Tibial nerve (tissue), 4 donors: ENCODE data around the gene GPR183. TPM values are rescaled to one million over a fixed set of nuclear protein-coding genes. Genes with fewer than 3 reads are reported as not detected.

Experiments
- DNase-seq, 2 donors: peaks; one replicate each; pipeline ENCODE4 v3.0.0-alpha.2; 2019; ENCODE audit warnings: low spot score in 2 of 2
- H3K27ac ChIP-seq, 4 donors: fragments of 200-600 bp; sonication (generic) in 3 of 4; one replicate each; pipeline ENCODE4 v1.5.1; 2017 to 2019; ENCODE audit warnings: mild to moderate bottlenecking in 1 of 4
- H3K27me3 ChIP-seq, 2 donors: fragments of 200-600 bp; sonication (generic) in 1 of 2; one replicate each; pipeline versions ENCODE4 v1.5.1 to v1.6.0; 2017 to 2019
- H3K36me3 ChIP-seq, 3 donors: fragments of 200-600 bp; sonication (generic); one replicate each; pipeline ENCODE4 v1.5.1; 2018 to 2019
- H3K4me1 ChIP-seq, 4 donors: fragments of 200-600 bp; sonication (generic) in 3 of 4; one replicate each; pipeline ENCODE4 v1.5.1; 2017 to 2019
- H3K4me3 ChIP-seq, 4 donors: fragments of 200-600 bp; sonication (generic) in 3 of 4; one replicate each; pipeline ENCODE4 v1.5.1; 2017 to 2019; ENCODE audit warnings: mild to moderate bottlenecking in 1 of 4, moderate library complexity in 1 of 4
- H3K9me3 ChIP-seq, 4 donors: fragments of 200-600 bp; sonication (generic) in 3 of 4; one replicate each; pipeline ENCODE4 v1.5.1; 2017 to 2019
- CTCF ChIP-seq, 5 experiments: fragments of 200-600 bp in 3 of 5; fragments of 450-650 bp in 2 of 5; sonication (generic) in 3 of 5; IDR thresholded peaks; one replicate each; pipeline ENCODE4 v1.5.1; 2016 to 2019; ENCODE audit warnings: antibody characterized with exemption in 5 of 5, mild to moderate bottlenecking in 3 of 5, moderate library complexity in 2 of 5
- EP300 ChIP-seq, 2 donors: sonication (generic); formaldehyde crosslinking; IDR thresholded peaks; one replicate each; pipeline ENCODE4 v1.6.1; 2017; ENCODE audit warnings: antibody characterized with exemption in 2 of 2, mild to moderate bottlenecking in 1 of 2
- POLR2A ChIP-seq, 2 donors: fragments of 450-650 bp; IDR thresholded peaks; one replicate each; pipeline ENCODE4 v1.6.1; 2017; ENCODE audit warnings: antibody characterized with exemption in 2 of 2, mild to moderate bottlenecking in 2 of 2, moderate library complexity in 2 of 2
- WGBS, 2 donors: methylation state at CpG; one replicate each; pipeline ENCODE4 v1.1.5; 2018; 5-methylcytosine and 5-hydroxymethylcytosine counted together
- total RNA-seq, 4 donors: library from RNA; depleted of rRNA; stranded (reverse); fragments of >200 nt; gene quantifications; one replicate each; pipeline ENCODE4 v1.1.0, GENCODE V29; 2016

The GPR183 gene
- total RNA-seq, 4 donors from 2014 or later = 6.3 to 20.4 (median 13.1) TPM

- TF ChIP-seq EP300 (IDR thresholded peaks at IDR 0.05) (no peak), POLR2A (IDR thresholded peaks at IDR 0.05) (no peak), CTCF (IDR thresholded peaks at IDR 0.05) (no peak)
- Histone ChIP-seq H3K4me3 (no peak overlapping the region), H3K9me3 (no peaks in the 10 kb centered on the region), H3K27ac (peak overlapping the region in 2 of 4 donors; percentile 73 to 76), H3K36me3 (peaks cover 0 to 9% (median 0%) of the 10 kb centered on the region in 3 donors), H3K4me1 (peaks cover 0 to 28% (median 8%) of the 10 kb centered on the region in 4 donors), H3K27me3 (no peaks in the 10 kb centered on the region)
- no peak for DNase-seq
- 93 to 94% methylated on average over 1 of the region's 1 CpG for WGBS, 2 donors
Observed at GRCh38 chr13:99313941-99314340, 6.7 kb upstream of the GPR183 start.

GRCh38 chr13:99313501-99313900 is 6.3 kb upstream of the GPR183 start:
- peak overlapping the region; percentile 31 to 76 (median 57) for H3K27ac ChIP-seq
- peaks cover 0 to 8% (median 0%) of the 10 kb centered on the region in 3 donors for H3K36me3 ChIP-seq
- 70 to 73% methylated on average over 3 of the region's 3 CpGs for WGBS, 2 donors

GRCh38 chr13:99312493-99312883 is 5.3 kb upstream of the GPR183 start:
- no peaks in the 10 kb centered on the region for H3K36me3 ChIP-seq
- H3K27me3 ChIP-seq = no peaks in the 10 kb centered on the region
- H3K4me1 ChIP-seq = peaks cover 0 to 37% (median 8%) of the 10 kb centered on the region in 4 donors
- TF ChIP-seq EP300 (IDR thresholded peaks at IDR 0.05) (peak; percentile 90 to 94), CTCF (IDR thresholded peaks at IDR 0.05) (no peak), POLR2A (IDR thresholded peaks at IDR 0.05) (no peak)
- no peaks in the 10 kb centered on the region for H3K9me3 ChIP-seq
- DNase-seq = peak; percentile 59 to 81
- no peak overlapping the region for H3K4me3 ChIP-seq
- peak overlapping the region in 3 of 4 donors; percentile 41 to 81 (median 76) for H3K27ac ChIP-seq
- 63% methylated on average over 7 of the region's 7 CpGs for WGBS, 2 donors

More at GRCh38 chr13:99313501-99313900, 6.3 kb upstream of the GPR183 start:
- no peak overlapping the region for H3K4me3 ChIP-seq
- peaks cover 0 to 28% (median 8%) of the 10 kb centered on the region in 4 donors for H3K4me1 ChIP-seq
- no peak for TF ChIP-seq EP300 (IDR thresholded peaks at IDR 0.05)
- no peak for TF ChIP-seq CTCF (IDR thresholded peaks at IDR 0.05)
- no peak for TF ChIP-seq POLR2A (IDR thresholded peaks at IDR 0.05)
- no peaks in the 10 kb centered on the region for H3K9me3 ChIP-seq
- no peak for DNase-seq
- no peaks in the 10 kb centered on the region for H3K27me3 ChIP-seq

GRCh38 chr13:99311748-99312492 is 4.7 kb upstream of the GPR183 start:
- peak in 1 of 2 donors; percentile 58 for DNase-seq
- no peak for TF ChIP-seq POLR2A (IDR thresholded peaks at IDR 0.05)
- TF ChIP-seq EP300 (IDR thresholded peaks at IDR 0.05) = no peak
- TF ChIP-seq CTCF (IDR thresholded peaks at IDR 0.05) = no peak
- Histone ChIP-seq H3K27me3 (no peaks in the 10 kb centered on the region), H3K36me3 (no peaks in the 10 kb centered on the region), H3K9me3 (no peaks in the 10 kb centered on the region), H3K4me1 (peaks cover 0 to 37% (median 8%) of the 10 kb centered on the region in 4 donors), H3K4me3 (no peak overlapping the region), H3K27ac (peak overlapping the region in 3 of 4 donors; percentile 41 to 81 (median 76))
- WGBS, 2 donors = 81 to 83% methylated on average over 10 of the region's 10 CpGs

- TF ChIP-seq EP300 (IDR thresholded peaks at IDR 0.05) = no peak
- TF ChIP-seq CTCF (IDR thresholded peaks at IDR 0.05) = no peak
- TF ChIP-seq POLR2A (IDR thresholded peaks at IDR 0.05) = no peak
- H3K4me1 ChIP-seq = peaks cover 0 to 37% (median 8%) of the 10 kb centered on the region in 4 donors
- 91% methylated on average over 4 of the region's 4 CpGs for WGBS, 2 donors
- no peaks in the 10 kb centered on the region for H3K27me3 ChIP-seq
- H3K27ac ChIP-seq = peak overlapping the region in 2 of 4 donors; percentile 76 to 81
- H3K9me3 ChIP-seq = no peaks in the 10 kb centered on the region
- no peaks in the 10 kb centered on the region for H3K36me3 ChIP-seq
- no peak overlapping the region for H3K4me3 ChIP-seq
- no peak for DNase-seq
Observed at GRCh38 chr13:99311137-99311536, 3.9 kb upstream of the GPR183 start.
